MCF 10A (cell line): ENCODE data around the gene CATSPERZ. TPM values are rescaled to one million over a fixed set of nuclear protein-coding genes. Genes with fewer than 3 reads are reported as not detected.

ENCODE experiments used
- BruUV-seq: library from RNA; stranded (reverse); fragments of 400-500 nt; replicated peaks from 2 replicates; lab custom pipeline; 2021; lab: Mats Ljungman, UMichigan
- CTCF ChIA-PET: fragments of 300-600 bp; sonication (Branson Sonifier 250); formaldehyde crosslinking; extraction: SDS; loops from one replicate; lab custom pipeline; 2021; ENCODE audit warnings: antibody characterized with exemption, inconsistent platforms; lab: Yijun Ruan, JAX
- POLR2A ChIA-PET: fragments of 300-600, 350-650 bp; sonication (Branson Sonifier 250); formaldehyde crosslinking; extraction: SDS; loops from one replicate; lab custom pipeline; 2020; ENCODE audit warnings: antibody characterized with exemption, inconsistent platforms; lab: Yijun Ruan, JAX
- DNase-seq: peaks from one replicate; pipeline ENCODE4 v3.0.0-alpha.2; 2018; ENCODE audit not compliant: unreplicated experiment
- H3K27ac Mint-ChIP-seq: one replicate; pipeline ENCODE4 v1.8.0; 2022; ENCODE audit warnings: mild to moderate bottlenecking, low read depth, mixed read lengths; ENCODE audit not compliant: unreplicated experiment
- H3K27me3 Mint-ChIP-seq: one replicate; pipeline ENCODE4 v1.8.0; 2022; ENCODE audit warnings: mixed read lengths; ENCODE audit not compliant: insufficient read depth, unreplicated experiment
- H3K36me3 Mint-ChIP-seq: one replicate; pipeline ENCODE4 v1.8.0; 2022; ENCODE audit warnings: mild to moderate bottlenecking, moderate library complexity, mixed read lengths; ENCODE audit not compliant: insufficient read depth, unreplicated experiment
- H3K4me1 Mint-ChIP-seq: one replicate; pipeline ENCODE4 v1.8.0; 2022; ENCODE audit warnings: mixed read lengths; ENCODE audit not compliant: insufficient read depth, unreplicated experiment
- H3K4me3 Mint-ChIP-seq: one replicate; pipeline ENCODE4 v1.8.0; 2022; ENCODE audit warnings: mild to moderate bottlenecking, moderate library complexity, mixed read lengths; ENCODE audit not compliant: unreplicated experiment
- H3K9me3 Mint-ChIP-seq: one replicate; pipeline ENCODE4 v1.8.0; 2022; ENCODE audit warnings: mixed read lengths; ENCODE audit not compliant: unreplicated experiment
- CTCF ChIP-seq: fragments of 200-600 bp; IDR thresholded peaks from one replicate; pipeline ENCODE4 v1.8.0; 2022; ENCODE audit warnings: antibody characterized with exemption, mild to moderate bottlenecking; ENCODE audit not compliant: unreplicated experiment
- intact Hi-C: fragments of 100-400 bp; cut with micrococcal nuclease; formaldehyde crosslinking; loops from 2 replicates; pipeline ENCODE4 v1.14.1; 2022
- total RNA-seq: library from RNA; stranded (reverse); gene quantifications from 2 replicates; pipeline ENCODE4 v1.2.3, GENCODE V29; 2022

CATSPERZ gene
- total RNA-seq, 1 experiment from 2014 or later: 0.68 TPM

GRCh38 chr11:64258946-64259532 is 41.1 kb upstream of the CATSPERZ start:
- DNase-seq: no peak
- ChIA-PET POLR2A (interaction anchor here (1.2 kb wide), 1 partner anchor 9 kb away, joined by 3 read pairs; no protein-coding TSS in a partner anchor), CTCF (interaction anchor here (0.9 to 1.1 kb wide), 2 partner anchors 32 to 96 kb away, joined by 4 read pairs; no protein-coding TSS in a partner anchor)
- intact Hi-C loops: no loop called here
- Mint-ChIP-seq H3K36me3 (peaks cover 38% of the 10 kb centered on the region), H3K27me3 (no peaks in the 10 kb centered on the region), H3K27ac (peak overlapping the region; percentile 3), H3K4me3 (no peak overlapping the region), H3K4me1 (peaks cover 6% of the 10 kb centered on the region), H3K9me3 (no peaks in the 10 kb centered on the region)
- TF ChIP-seq CTCF: no peak
- BruUV-seq: no TSS peak

GRCh38 chr11:64259533-64260067 is 40.6 kb upstream of the CATSPERZ start:
- BruUV-seq: no TSS peak
- Mint-ChIP-seq H3K4me1 (peaks cover 6% of the 10 kb centered on the region), H3K36me3 (peaks cover 44% of the 10 kb centered on the region), H3K9me3 (no peaks in the 10 kb centered on the region), H3K27me3 (no peaks in the 10 kb centered on the region), H3K4me3 (no peak overlapping the region), H3K27ac (peak overlapping the region; percentile 3)
- intact Hi-C loops: no loop called here
- ChIA-PET CTCF (interaction anchor here (1.1 kb wide), 1 partner anchor 95 kb away, joined by 4 read pairs; no protein-coding TSS in a partner anchor), POLR2A (interaction anchor here (1.2 kb wide), 1 partner anchor 9 kb away, joined by 3 read pairs; no protein-coding TSS in a partner anchor)
- no peak for TF ChIP-seq CTCF
- no peak for DNase-seq

DNA sequence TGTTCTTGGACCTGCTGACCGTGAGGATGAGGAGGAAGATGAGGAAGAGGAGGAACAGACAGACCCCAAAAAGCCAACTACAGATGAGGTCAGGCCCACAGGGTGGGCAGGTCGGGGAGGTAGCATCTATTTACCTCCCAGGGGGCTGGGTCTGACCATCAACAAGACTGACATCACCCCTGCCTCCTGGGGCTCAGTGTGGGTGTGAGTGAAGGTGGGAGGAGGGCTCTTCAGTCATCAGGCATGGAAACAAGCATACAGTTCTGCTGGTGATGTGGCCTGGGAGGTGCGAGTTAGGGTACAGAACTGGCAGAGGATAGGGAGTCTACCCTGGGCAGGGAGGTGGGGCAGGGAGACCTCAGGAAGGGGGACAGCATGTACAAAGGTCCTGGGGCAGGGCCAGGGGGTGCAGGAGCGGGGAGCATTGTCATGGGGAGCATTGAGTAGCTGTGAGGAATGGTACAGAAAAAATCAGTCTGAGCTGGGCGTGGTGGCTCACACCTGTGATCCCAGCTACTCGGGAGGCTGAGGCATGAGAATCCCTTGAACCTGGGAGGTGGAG is 39.9 kb upstream of the CATSPERZ start:
- Mint-ChIP-seq H3K4me3 (no peak overlapping the region), H3K4me1 (peaks cover 6% of the 10 kb centered on the region), H3K27ac (no peak overlapping the region), H3K36me3 (peaks cover 50% of the 10 kb centered on the region), H3K9me3 (no peaks in the 10 kb centered on the region), H3K27me3 (no peaks in the 10 kb centered on the region)
- intact Hi-C loops: no loop called here
- no peak for TF ChIP-seq CTCF
- no TSS peak for BruUV-seq
- DNase-seq: no peak
- POLR2A ChIA-PET: interaction anchor here (1.7 kb wide), 1 partner anchor 10 kb away, joined by 6 read pairs; no protein-coding TSS in a partner anchor
- CTCF ChIA-PET: interaction anchor here (1.1 kb wide), 1 partner anchor 95 kb away, joined by 4 read pairs; no protein-coding TSS in a partner anchor

- no peaks in the 10 kb centered on the region for H3K27me3 Mint-ChIP-seq
- no peaks in the 10 kb centered on the region for H3K9me3 Mint-ChIP-seq
- H3K27ac Mint-ChIP-seq: no peak overlapping the region
Measured at GRCh38 chr11:64261556-64262080, 38.5 kb upstream of the CATSPERZ start.

More at GRCh38 chr11:64261556-64262080, 38.5 kb upstream of the CATSPERZ start:
- no peak for DNase-seq
- Mint-ChIP-seq H3K4me3 (no peak overlapping the region), H3K36me3 (peaks cover 54% of the 10 kb centered on the region), H3K4me1 (peaks cover 10% of the 10 kb centered on the region)
- ChIA-PET POLR2A (interaction anchor here (1.7 kb wide), 1 partner anchor 9 kb away, joined by 6 read pairs; no protein-coding TSS in a partner anchor), CTCF (interaction anchor here (3.3 kb wide), 1 partner anchor 11 kb away, joined by 14 read pairs; the partner anchor contains the start of gene PLCB3)
- TF ChIP-seq CTCF: no peak
- intact Hi-C loops: no loop called here
- no TSS peak for BruUV-seq
